GM12801 (cell line): Measurements from ENCODE around the gene R3HDM4.

Experiments
- CTCF ChIP-seq: IDR thresholded peaks from one replicate; pipeline ENCODE4 v1.5.1; 2011; ENCODE audit warnings: control low read depth; ENCODE audit not compliant: insufficient read length; ENCODE audit errors: extremely low read depth

The R3HDM4 gene

GRCh38 chr19:938233-938923, 25.4 kb upstream of the R3HDM4 start:
- TF ChIP-seq CTCF, result no peak

- TF ChIP-seq CTCF, result no peak
These were observed 24.3 kb upstream of the R3HDM4 start for GRCh38 chr19:937259-937694.

- TF ChIP-seq CTCF, result no peak
These were observed 23.1 kb upstream of the R3HDM4 start for GRCh38 chr19:936175-936546.

GRCh38 chr19:934865-935479, 22.0 kb upstream of the R3HDM4 start:
- TF ChIP-seq CTCF, result no peak

- no peak for TF ChIP-seq CTCF
These were observed 21.3 kb upstream of the R3HDM4 start for GRCh38 chr19:934197-934840.

GRCh38 chr19:933553-933882, 20.5 kb upstream of the R3HDM4 start:
- TF ChIP-seq CTCF, result no peak

GRCh38 chr19:932648-933552, 19.9 kb upstream of the R3HDM4 start:
- no peak for TF ChIP-seq CTCF
